IMR-90 (cell line): ENCODE results near the gene CELSR1. TPM values are rescaled to one million over a fixed set of nuclear protein-coding genes. Genes with fewer than 3 reads are reported as not detected.

ENCODE experiments used
- ATAC-seq: fragments of 200-7000 bp; cut with Tn5 transposase; 2 replicates; pipeline ENCODE4 v1.9.1; 2020; ENCODE audit warnings: low read depth, mild to moderate bottlenecking, moderate library complexity
- BruUV-seq: library from RNA; stranded (reverse); fragments of 400-500 nt; replicated peaks from 2 replicates; lab custom pipeline; 2021; lab: Mats Ljungman, UMichigan
- CTCF ChIA-PET: fragments of 300-600 bp; formaldehyde crosslinking; extraction: SDS; loops from one replicate; lab custom pipeline; 2021; ENCODE audit warnings: antibody characterized with exemption; lab: Yijun Ruan, JAX
- POLR2A ChIA-PET: fragments of 300-600 bp; sonication (Branson Sonifier 250); formaldehyde crosslinking; loops from one replicate; lab custom pipeline; 2022; ENCODE audit warnings: antibody characterized with exemption; ENCODE audit not compliant: unreplicated experiment; lab: Charles Lee
- DNase-seq: peaks from one replicate; pipeline ENCODE4 v3.0.0; 2013
- H2AFZ ChIP-seq: replicated peaks from 2 replicates; pipeline ENCODE3; 2013; ENCODE audit warnings: low read length, mild to moderate bottlenecking; ENCODE audit not compliant: poor library complexity
- H2AK5ac ChIP-seq: 2 replicates; pipeline ENCODE4 v1.6.1; 2013; ENCODE audit warnings: low read depth, low read length, inconsistent platforms
- H2AK9ac ChIP-seq: replicated peaks from 2 replicates; pipeline ENCODE3; 2013; ENCODE audit warnings: mild to moderate bottlenecking, low read depth, low read length, moderate library complexity; ENCODE audit not compliant: poor library complexity
- H2BK120ac ChIP-seq: 2 replicates; pipeline ENCODE4 v1.6.1; 2013; ENCODE audit warnings: low read depth, low read length, inconsistent platforms
- H2BK15ac ChIP-seq: 3 replicates; pipeline ENCODE4 v1.6.1; 2013; ENCODE audit warnings: low read depth, low read length, inconsistent platforms
- H2BK20ac ChIP-seq: 2 replicates; pipeline ENCODE4 v1.6.1; 2013; ENCODE audit warnings: low read depth, mild to moderate bottlenecking, inconsistent platforms, low read length, moderate library complexity
- H2BK5ac ChIP-seq: 2 replicates; pipeline ENCODE4 v1.6.1; 2013; ENCODE audit warnings: mild to moderate bottlenecking, low read depth, low read length, inconsistent platforms; ENCODE audit not compliant: poor library complexity, severe bottlenecking
- H3K14ac ChIP-seq: replicated peaks from 2 replicates; pipeline ENCODE4 v1.6.1; 2013; ENCODE audit warnings: low read depth, low read length, inconsistent platforms
- H3K18ac ChIP-seq: 2 replicates; pipeline ENCODE4 v1.6.1; 2013; ENCODE audit warnings: low read depth, low read length, control low read depth
- H3K23ac ChIP-seq: 2 replicates; pipeline ENCODE4 v1.6.1; 2013; ENCODE audit warnings: low read depth, low read length, inconsistent platforms
- H3K27ac ChIP-seq: 2 replicates; pipeline ENCODE4 v1.5.1; 2013; ENCODE audit warnings: mild to moderate bottlenecking, control low read depth, low read length; ENCODE audit not compliant: insufficient read depth
- H3K27me3 ChIP-seq: 2 replicates; pipeline ENCODE4 v1.6.1; 2013; ENCODE audit warnings: low read length; ENCODE audit not compliant: control insufficient read depth, insufficient read depth
- H3K36me3 ChIP-seq: 2 replicates; pipeline ENCODE4 v1.6.1; 2013; ENCODE audit warnings: low read length, mixed read lengths; ENCODE audit not compliant: control insufficient read depth, insufficient read depth
- H3K4ac ChIP-seq: 2 replicates; pipeline ENCODE4 v1.6.1; 2013; ENCODE audit warnings: low read depth, low read length, inconsistent platforms
- H3K4me1 ChIP-seq: 2 replicates; pipeline ENCODE4 v1.6.1; 2013; ENCODE audit warnings: low read length, mixed read lengths; ENCODE audit not compliant: control insufficient read depth, insufficient read depth
- H3K4me2 ChIP-seq: 2 replicates; pipeline ENCODE4 v1.6.1; 2013; ENCODE audit warnings: low read depth, mild to moderate bottlenecking, control low read depth, low read length, moderate library complexity
- H3K4me3 ChIP-seq: 2 replicates; pipeline ENCODE4 v1.5.1; 2013; ENCODE audit warnings: low read depth, mild to moderate bottlenecking, control low read depth, low read length, moderate library complexity; ENCODE audit not compliant: insufficient read depth
- H3K56ac ChIP-seq: 2 replicates; pipeline ENCODE4 v1.6.1; 2013; ENCODE audit warnings: low read length, inconsistent platforms; ENCODE audit not compliant: insufficient read depth; ENCODE audit errors: extremely low read depth
- H3K79me1 ChIP-seq, 2 experiments: 2 replicates each; pipeline ENCODE4 v1.6.1; 2013; ENCODE audit warnings: low read length in 2 of 2, inconsistent platforms in 1 of 2, low read depth in 1 of 2
- H3K9ac ChIP-seq: 2 replicates; pipeline ENCODE4 v1.6.1; 2013; ENCODE audit warnings: low read depth, low read length, control low read depth
- H3K9me1 ChIP-seq: 2 replicates; pipeline ENCODE4 v1.6.1; 2013; ENCODE audit warnings: low read length, inconsistent platforms; ENCODE audit not compliant: insufficient read depth
- H3K9me3 ChIP-seq: 2 replicates; pipeline ENCODE4 v1.6.1; 2013; ENCODE audit warnings: low read length; ENCODE audit not compliant: control insufficient read depth, insufficient read depth
- H4K20me1 ChIP-seq: 2 replicates; pipeline ENCODE4 v1.6.1; 2013; ENCODE audit warnings: low read length, inconsistent platforms; ENCODE audit not compliant: insufficient read depth
- H4K5ac ChIP-seq: 2 replicates; pipeline ENCODE4 v1.6.1; 2013; ENCODE audit warnings: mild to moderate bottlenecking, low read depth, low read length, control low read depth
- H4K8ac ChIP-seq, 2 experiments: 2 replicates each; pipeline ENCODE4 v1.6.1; 2013; ENCODE audit warnings: low read depth in 2 of 2, low read length in 2 of 2, control low read depth in 1 of 2, inconsistent platforms in 1 of 2
- H4K91ac ChIP-seq: 2 replicates; pipeline ENCODE4 v1.6.1; 2013; ENCODE audit warnings: low read depth, low read length, inconsistent platforms; ENCODE audit not compliant: insufficient read depth
- BHLHE40 ChIP-seq: fragments of 150-350 bp; IDR thresholded peaks from 2 replicates; pipeline ENCODE4 v1.6.1; 2016; ENCODE audit warnings: mild to moderate bottlenecking, low read depth, low read length
- CTCF ChIP-seq: conservative IDR thresholded peaks from 2 replicates; pipeline ENCODE4 v1.5.1; 2012; ENCODE audit warnings: mild to moderate bottlenecking, low read depth, low read length, improper control_type of control experiment
- FOS ChIP-seq: fragments of 150-350 bp; IDR thresholded peaks from 2 replicates; pipeline ENCODE4 v1.6.1; 2016; ENCODE audit warnings: low read depth, low read length
- MAZ ChIP-seq: IDR thresholded peaks from 2 replicates; pipeline ENCODE4 v1.6.1; 2012; ENCODE audit warnings: low read depth, mild to moderate bottlenecking, low read length, improper control_type of control experiment, moderate library complexity, borderline replicate concordance
- MXI1 ChIP-seq: IDR thresholded peaks from 2 replicates; pipeline ENCODE4 v1.6.1; 2012; ENCODE audit warnings: low read depth, mild to moderate bottlenecking, low read length, moderate library complexity, borderline replicate concordance
- NFE2L2 ChIP-seq: fragments of 150-350 bp; IDR thresholded peaks from 2 replicates; pipeline ENCODE4 v1.6.1; 2016; ENCODE audit warnings: low read depth, mild to moderate bottlenecking, low read length
- POLR2A ChIP-seq: IDR thresholded peaks from 2 replicates; pipeline ENCODE4 v1.6.1; 2012; ENCODE audit warnings: mild to moderate bottlenecking, low read depth, low read length
- RAD21 ChIP-seq: IDR thresholded peaks from 2 replicates; pipeline ENCODE4 v1.6.1; 2012; ENCODE audit warnings: low read length, improper control_type of control experiment
- RCOR1 ChIP-seq: IDR thresholded peaks from 2 replicates; pipeline ENCODE4 v1.6.1; 2012; ENCODE audit warnings: mild to moderate bottlenecking, low read length, improper control_type of control experiment; ENCODE audit not compliant: insufficient replicate concordance
- RFX5 ChIP-seq: IDR thresholded peaks from 2 replicates; pipeline ENCODE4 v1.8.0; 2012; ENCODE audit warnings: low read depth, mild to moderate bottlenecking, low read length, moderate library complexity
- WGBS, 2 experiments: methylation state at CpG; one replicate each; pipeline versions ENCODE4 v1.1.5 to v1.1.7; 2013; ENCODE audit warnings: missing lambda C conversion rate in 2 of 2; ENCODE audit not compliant: insufficient read length in 1 of 2; ENCODE audit errors: extremely low coverage in 2 of 2; 5-methylcytosine and 5-hydroxymethylcytosine counted together
- dilution Hi-C: fragments of 300-500 bp; cut with HindIII; formaldehyde crosslinking; loops from one replicate; pipeline ENCODE4 v1.14.3; 2018; ENCODE audit warnings: low sequenced_read_pairs; ENCODE audit not compliant: unreplicated experiment
- in situ Hi-C: fragments of 300-500 bp; cut with MboI; formaldehyde crosslinking; loops from 3 replicates; pipeline ENCODE4 v1.14.3; 2019; ENCODE audit warnings: low sequenced_read_pairs, inconsistent platforms, mixed read lengths
- intact Hi-C: fragments of 100-400 bp; cut with micrococcal nuclease; formaldehyde crosslinking; loops from 2 replicates; pipeline ENCODE4 v1.10.0; 2022
- polyA plus RNA-seq, 3 experiments: library from polyadenylated mRNA; depleted of rRNA; stranded (reverse); fragments of >200 nt; gene quantifications; 2 replicates each; pipeline ENCODE4 v1.2.3, GENCODE V29; 2012; ENCODE audit warnings: low replicate concordance in 1 of 3
- total RNA-seq: library from RNA; depleted of rRNA; stranded (reverse); fragments of >200 nt; gene quantifications from 2 replicates; pipeline ENCODE4 v1.2.3, GENCODE V29; 2012
- TF ChIP-seq, protein P1 (sequence below): fragments of 150-350 bp; IDR thresholded peaks from 2 replicates; pipeline ENCODE4 v1.6.1; 2016; ENCODE audit warnings: low read depth, mild to moderate bottlenecking, low read length, moderate library complexity, borderline replicate concordance

The CELSR1 gene
- total and polyA plus RNA-seq, 2 of the 4 experiments (the other 2 are of a cell fraction): 0.36 to 0.82 TPM

DNA sequence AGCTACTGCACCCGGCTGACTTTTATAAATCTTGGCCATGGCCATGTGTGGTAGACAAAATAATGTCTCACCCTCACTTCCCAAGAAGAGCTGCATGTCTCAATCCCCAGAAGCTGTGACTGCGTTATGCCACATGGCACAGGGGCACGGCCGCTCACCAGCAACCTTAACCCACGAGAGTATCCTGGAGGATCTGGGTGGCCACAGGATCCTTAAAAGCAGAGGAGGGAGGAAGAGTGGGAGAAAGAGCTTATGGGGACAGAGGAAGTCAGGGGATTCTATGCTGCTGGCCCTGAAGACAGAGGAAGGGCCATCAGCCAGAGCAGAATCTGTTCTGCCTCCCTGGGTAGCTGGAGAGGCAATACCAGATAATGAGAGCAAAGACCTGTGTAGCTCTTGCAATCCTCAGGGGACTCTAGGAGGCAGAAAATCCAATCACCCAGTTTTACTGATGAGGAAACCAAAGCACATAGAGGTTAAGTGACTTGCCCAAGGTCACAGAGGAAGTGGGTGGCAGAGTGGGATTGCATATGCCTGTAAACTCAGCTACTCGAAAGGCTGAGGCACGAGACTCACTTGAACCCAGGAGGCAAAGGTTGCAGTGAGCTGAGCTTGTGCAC is 55.3 kb downstream of the CELSR1 start:
- no peaks in the 10 kb centered on the region for H3K9me3 ChIP-seq
- no peak overlapping the region for H2BK5ac ChIP-seq
- H2BK120ac ChIP-seq: no peak overlapping the region
- no peak overlapping the region for H3K4me2 ChIP-seq
- H2AFZ ChIP-seq: no peak overlapping the region
- peaks cover 26% of the 10 kb centered on the region for H3K27me3 ChIP-seq
- H4K91ac ChIP-seq: no peak overlapping the region
- no peak overlapping the region for H4K8ac ChIP-seq
- H3K4me1 ChIP-seq: peaks cover 3% of the 10 kb centered on the region; the same call in 1 of the 2 replicates
- no peaks in the 10 kb centered on the region for H3K9me1 ChIP-seq
- in situ Hi-C loops: no loop called here
- no peak overlapping the region for H4K5ac ChIP-seq
- intact Hi-C loops: no loop called here
- H3K23ac ChIP-seq: no peak overlapping the region
- no peak overlapping the region for H2AK9ac ChIP-seq
- dilution Hi-C loops: no loop called here
- H3K4me3 ChIP-seq: no peak overlapping the region
- no peaks in the 10 kb centered on the region for H3K36me3 ChIP-seq
- no peak overlapping the region for H2AK5ac ChIP-seq
- TF ChIP-seq RAD21 (no peak), RFX5 (no peak), NFE2L2 (no peak), BHLHE40 (no peak), POLR2A (no peak), MAZ (no peak), MXI1 (no peak), FOS (no peak), RCOR1 (no peak), CTCF (no peak)
- TF ChIP-seq, protein P1, sequence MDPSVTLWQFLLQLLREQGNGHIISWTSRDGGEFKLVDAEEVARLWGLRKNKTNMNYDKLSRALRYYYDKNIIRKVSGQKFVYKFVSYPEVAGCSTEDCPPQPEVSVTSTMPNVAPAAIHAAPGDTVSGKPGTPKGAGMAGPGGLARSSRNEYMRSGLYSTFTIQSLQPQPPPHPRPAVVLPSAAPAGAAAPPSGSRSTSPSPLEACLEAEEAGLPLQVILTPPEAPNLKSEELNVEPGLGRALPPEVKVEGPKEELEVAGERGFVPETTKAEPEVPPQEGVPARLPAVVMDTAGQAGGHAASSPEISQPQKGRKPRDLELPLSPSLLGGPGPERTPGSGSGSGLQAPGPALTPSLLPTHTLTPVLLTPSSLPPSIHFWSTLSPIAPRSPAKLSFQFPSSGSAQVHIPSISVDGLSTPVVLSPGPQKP: no peak
- no peak overlapping the region for H3K14ac ChIP-seq
- no peaks in the 10 kb centered on the region for H4K20me1 ChIP-seq
- no peaks in the 10 kb centered on the region for H3K79me1 ChIP-seq
- CTCF ChIA-PET: no interaction called here
- no peak for ATAC-seq
- H2BK20ac ChIP-seq: no peak overlapping the region
- H3K56ac ChIP-seq: no peak overlapping the region
- H3K9ac ChIP-seq: no peak overlapping the region
- POLR2A ChIA-PET: no interaction called here
- WGBS, 2 experiments: no CpG with 5 or more reads among the region's 7 CpGs
- BruUV-seq: no TSS peak
- H3K4ac ChIP-seq: no peak overlapping the region
- H2BK15ac ChIP-seq: no peak overlapping the region
- H3K18ac ChIP-seq: no peak overlapping the region
- DNase-seq: no peak
- H3K27ac ChIP-seq: no peak overlapping the region
